NT2/D1 (cell line): ENCODE results near the gene RIN3.

ENCODE experiments used
- YY1 ChIP-seq: IDR thresholded peaks from 2 replicates; pipeline ENCODE4 v1.6.1; 2011; ENCODE audit not compliant: insufficient read length, insufficient read depth
- ZNF274 ChIP-seq: IDR thresholded peaks from 2 replicates; pipeline ENCODE4 v1.6.1; 2011; ENCODE audit warnings: mild to moderate bottlenecking, low read depth, low read length

DNA sequence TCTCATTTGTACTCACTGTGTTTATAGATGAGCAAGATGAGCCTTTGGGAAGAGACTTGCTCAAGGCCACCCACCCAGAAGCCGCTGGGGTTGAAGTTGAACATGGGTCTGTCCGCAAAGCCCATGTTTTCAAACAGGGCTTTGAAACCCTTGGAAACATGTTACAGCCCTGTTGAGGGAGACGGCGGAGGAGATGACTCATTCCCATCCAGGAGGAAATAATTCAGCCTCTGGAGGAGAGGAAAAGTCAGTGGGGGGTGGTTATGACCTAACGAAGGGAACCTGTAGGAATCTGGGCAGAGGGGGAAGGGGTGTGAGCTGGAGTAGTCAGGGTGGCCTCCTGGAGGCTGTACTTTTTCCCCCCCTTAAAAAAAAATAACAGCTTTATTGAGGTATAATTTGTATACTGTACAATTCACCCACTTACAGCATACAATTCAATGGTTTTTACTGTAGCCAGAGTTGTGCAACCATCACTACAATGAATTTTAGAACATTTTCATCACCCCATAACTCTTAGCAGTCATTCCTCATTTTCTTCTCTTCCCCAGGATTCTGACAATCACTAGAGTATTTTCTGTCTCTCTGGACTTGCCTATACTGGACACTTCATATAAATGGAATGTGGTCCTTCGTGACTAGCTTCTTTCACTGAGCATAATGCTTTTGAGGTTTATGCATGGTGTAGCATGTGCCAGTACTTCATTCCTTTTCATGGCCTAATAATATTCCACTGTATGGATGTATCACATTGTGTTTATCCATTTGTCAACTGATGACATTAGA, 1.9 kb upstream of the RIN3 start:
- TF ChIP-seq ZNF274 (no peak), YY1 (no peak)
